IMR-90 (cell line): ENCODE results near the gene CYP2B6. TPM values are rescaled to one million over a fixed set of nuclear protein-coding genes. Genes with fewer than 3 reads are reported as not detected.

Experiments
- ATAC-seq: fragments of 200-7000 bp; cut with Tn5 transposase; 2 replicates; pipeline ENCODE4 v1.9.1; 2020; ENCODE audit warnings: low read depth, mild to moderate bottlenecking, moderate library complexity
- BruUV-seq: library from RNA; stranded (reverse); fragments of 400-500 nt; replicated peaks from 2 replicates; lab custom pipeline; 2021; lab: Mats Ljungman, UMichigan
- CTCF ChIA-PET: fragments of 300-600 bp; formaldehyde crosslinking; extraction: SDS; loops from one replicate; lab custom pipeline; 2021; ENCODE audit warnings: antibody characterized with exemption; lab: Yijun Ruan, JAX
- POLR2A ChIA-PET: fragments of 300-600 bp; sonication (Branson Sonifier 250); formaldehyde crosslinking; loops from one replicate; lab custom pipeline; 2022; ENCODE audit warnings: antibody characterized with exemption; ENCODE audit not compliant: unreplicated experiment; lab: Charles Lee
- DNase-seq: peaks from one replicate; pipeline ENCODE4 v3.0.0; 2013
- H2AFZ ChIP-seq: replicated peaks from 2 replicates; pipeline ENCODE3; 2013; ENCODE audit warnings: low read length, mild to moderate bottlenecking; ENCODE audit not compliant: poor library complexity
- H2AK5ac ChIP-seq: 2 replicates; pipeline ENCODE4 v1.6.1; 2013; ENCODE audit warnings: low read depth, low read length, inconsistent platforms
- H2AK9ac ChIP-seq: replicated peaks from 2 replicates; pipeline ENCODE3; 2013; ENCODE audit warnings: mild to moderate bottlenecking, low read depth, low read length, moderate library complexity; ENCODE audit not compliant: poor library complexity
- H2BK120ac ChIP-seq: 2 replicates; pipeline ENCODE4 v1.6.1; 2013; ENCODE audit warnings: low read depth, low read length, inconsistent platforms
- H2BK15ac ChIP-seq: 3 replicates; pipeline ENCODE4 v1.6.1; 2013; ENCODE audit warnings: low read depth, low read length, inconsistent platforms
- H2BK20ac ChIP-seq: 2 replicates; pipeline ENCODE4 v1.6.1; 2013; ENCODE audit warnings: low read depth, mild to moderate bottlenecking, inconsistent platforms, low read length, moderate library complexity
- H2BK5ac ChIP-seq: 2 replicates; pipeline ENCODE4 v1.6.1; 2013; ENCODE audit warnings: mild to moderate bottlenecking, low read depth, low read length, inconsistent platforms; ENCODE audit not compliant: poor library complexity, severe bottlenecking
- H3K14ac ChIP-seq: replicated peaks from 2 replicates; pipeline ENCODE4 v1.6.1; 2013; ENCODE audit warnings: low read depth, low read length, inconsistent platforms
- H3K18ac ChIP-seq: 2 replicates; pipeline ENCODE4 v1.6.1; 2013; ENCODE audit warnings: low read depth, low read length, control low read depth
- H3K23ac ChIP-seq: 2 replicates; pipeline ENCODE4 v1.6.1; 2013; ENCODE audit warnings: low read depth, low read length, inconsistent platforms
- H3K27ac ChIP-seq: 2 replicates; pipeline ENCODE4 v1.5.1; 2013; ENCODE audit warnings: mild to moderate bottlenecking, control low read depth, low read length; ENCODE audit not compliant: insufficient read depth
- H3K27me3 ChIP-seq: 2 replicates; pipeline ENCODE4 v1.6.1; 2013; ENCODE audit warnings: low read length; ENCODE audit not compliant: control insufficient read depth, insufficient read depth
- H3K36me3 ChIP-seq: 2 replicates; pipeline ENCODE4 v1.6.1; 2013; ENCODE audit warnings: low read length, mixed read lengths; ENCODE audit not compliant: control insufficient read depth, insufficient read depth
- H3K4ac ChIP-seq: 2 replicates; pipeline ENCODE4 v1.6.1; 2013; ENCODE audit warnings: low read depth, low read length, inconsistent platforms
- H3K4me1 ChIP-seq: 2 replicates; pipeline ENCODE4 v1.6.1; 2013; ENCODE audit warnings: low read length, mixed read lengths; ENCODE audit not compliant: control insufficient read depth, insufficient read depth
- H3K4me2 ChIP-seq: 2 replicates; pipeline ENCODE4 v1.6.1; 2013; ENCODE audit warnings: low read depth, mild to moderate bottlenecking, control low read depth, low read length, moderate library complexity
- H3K4me3 ChIP-seq: 2 replicates; pipeline ENCODE4 v1.5.1; 2013; ENCODE audit warnings: low read depth, mild to moderate bottlenecking, control low read depth, low read length, moderate library complexity; ENCODE audit not compliant: insufficient read depth
- H3K56ac ChIP-seq: 2 replicates; pipeline ENCODE4 v1.6.1; 2013; ENCODE audit warnings: low read length, inconsistent platforms; ENCODE audit not compliant: insufficient read depth; ENCODE audit errors: extremely low read depth
- H3K79me1 ChIP-seq, 2 experiments: 2 replicates each; pipeline ENCODE4 v1.6.1; 2013; ENCODE audit warnings: low read length in 2 of 2, inconsistent platforms in 1 of 2, low read depth in 1 of 2
- H3K9ac ChIP-seq: 2 replicates; pipeline ENCODE4 v1.6.1; 2013; ENCODE audit warnings: low read depth, low read length, control low read depth
- H3K9me1 ChIP-seq: 2 replicates; pipeline ENCODE4 v1.6.1; 2013; ENCODE audit warnings: low read length, inconsistent platforms; ENCODE audit not compliant: insufficient read depth
- H3K9me3 ChIP-seq: 2 replicates; pipeline ENCODE4 v1.6.1; 2013; ENCODE audit warnings: low read length; ENCODE audit not compliant: control insufficient read depth, insufficient read depth
- H4K20me1 ChIP-seq: 2 replicates; pipeline ENCODE4 v1.6.1; 2013; ENCODE audit warnings: low read length, inconsistent platforms; ENCODE audit not compliant: insufficient read depth
- H4K5ac ChIP-seq: 2 replicates; pipeline ENCODE4 v1.6.1; 2013; ENCODE audit warnings: mild to moderate bottlenecking, low read depth, low read length, control low read depth
- H4K8ac ChIP-seq, 2 experiments: 2 replicates each; pipeline ENCODE4 v1.6.1; 2013; ENCODE audit warnings: low read depth in 2 of 2, low read length in 2 of 2, control low read depth in 1 of 2, inconsistent platforms in 1 of 2
- H4K91ac ChIP-seq: 2 replicates; pipeline ENCODE4 v1.6.1; 2013; ENCODE audit warnings: low read depth, low read length, inconsistent platforms; ENCODE audit not compliant: insufficient read depth
- MXI1 ChIP-seq: IDR thresholded peaks from 2 replicates; pipeline ENCODE4 v1.6.1; 2012; ENCODE audit warnings: low read depth, mild to moderate bottlenecking, low read length, moderate library complexity, borderline replicate concordance
- RCOR1 ChIP-seq: IDR thresholded peaks from 2 replicates; pipeline ENCODE4 v1.6.1; 2012; ENCODE audit warnings: mild to moderate bottlenecking, low read length, improper control_type of control experiment; ENCODE audit not compliant: insufficient replicate concordance
- RFX5 ChIP-seq: IDR thresholded peaks from 2 replicates; pipeline ENCODE4 v1.8.0; 2012; ENCODE audit warnings: low read depth, mild to moderate bottlenecking, low read length, moderate library complexity
- WGBS, 2 experiments: methylation state at CpG; one replicate each; pipeline versions ENCODE4 v1.1.5 to v1.1.7; 2013; ENCODE audit warnings: missing lambda C conversion rate in 2 of 2; ENCODE audit not compliant: insufficient read length in 1 of 2; ENCODE audit errors: extremely low coverage in 2 of 2; 5-methylcytosine and 5-hydroxymethylcytosine counted together
- dilution Hi-C: fragments of 300-500 bp; cut with HindIII; formaldehyde crosslinking; loops from one replicate; pipeline ENCODE4 v1.14.3; 2018; ENCODE audit warnings: low sequenced_read_pairs; ENCODE audit not compliant: unreplicated experiment
- in situ Hi-C: fragments of 300-500 bp; cut with MboI; formaldehyde crosslinking; loops from 3 replicates; pipeline ENCODE4 v1.14.3; 2019; ENCODE audit warnings: low sequenced_read_pairs, inconsistent platforms, mixed read lengths
- intact Hi-C: fragments of 100-400 bp; cut with micrococcal nuclease; formaldehyde crosslinking; loops from 2 replicates; pipeline ENCODE4 v1.10.0; 2022
- polyA plus RNA-seq, 3 experiments: library from polyadenylated mRNA; depleted of rRNA; stranded (reverse); fragments of >200 nt; gene quantifications; 2 replicates each; pipeline ENCODE4 v1.2.3, GENCODE V29; 2012; ENCODE audit warnings: low replicate concordance in 1 of 3
- total RNA-seq: library from RNA; depleted of rRNA; stranded (reverse); fragments of >200 nt; gene quantifications from 2 replicates; pipeline ENCODE4 v1.2.3, GENCODE V29; 2012
- TF ChIP-seq, protein P1 (sequence below): fragments of 150-350 bp; IDR thresholded peaks from 2 replicates; pipeline ENCODE4 v1.6.1; 2016; ENCODE audit warnings: low read depth, mild to moderate bottlenecking, low read length, moderate library complexity, borderline replicate concordance

Gene CYP2B6
- total and polyA plus RNA-seq, 2 of the 4 experiments (the other 2 are of a cell fraction), result not detected

DNA sequence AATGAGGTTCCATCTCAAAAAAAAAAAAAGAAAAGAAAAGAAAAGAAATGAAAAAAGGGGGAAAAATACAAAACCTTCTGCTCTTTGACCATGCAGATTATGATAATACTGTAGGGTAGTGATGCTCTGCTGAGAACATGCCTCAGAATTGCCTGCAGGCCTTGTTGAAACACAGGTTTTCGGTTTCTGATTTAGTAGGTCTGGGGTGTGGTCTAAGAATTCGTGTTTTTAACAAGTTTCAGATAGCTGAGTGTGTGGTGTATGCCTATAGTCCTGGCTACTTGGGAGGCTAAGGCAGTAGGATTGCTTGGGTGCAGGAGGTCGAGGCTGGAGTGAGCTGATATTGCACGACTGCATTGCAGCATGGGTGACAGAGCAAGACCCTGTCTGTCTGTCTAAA is 14.9 kb upstream of the CYP2B6 start:
- Histone ChIP-seq H2BK120ac (no peak overlapping the region), H3K9me1 (no peaks in the 10 kb centered on the region), H4K20me1 (no peaks in the 10 kb centered on the region), H4K91ac (no peak overlapping the region), H3K4ac (no peak overlapping the region), H3K9me3 (no peaks in the 10 kb centered on the region), H2AK5ac (no peak overlapping the region), H3K36me3 (no peaks in the 10 kb centered on the region), H3K4me2 (no peak overlapping the region), H3K27ac (no peak overlapping the region), H3K4me1 (no peaks in the 10 kb centered on the region), H3K56ac (no peak overlapping the region), H3K79me1 (no peaks in the 10 kb centered on the region), H3K27me3 (no peaks in the 10 kb centered on the region; the same call in 1 of the 2 replicates), H2AK9ac (no peak overlapping the region), H3K9ac (no peak overlapping the region), H4K8ac (no peak overlapping the region), H3K4me3 (no peak overlapping the region), H2BK20ac (no peak overlapping the region), H4K5ac (no peak overlapping the region), H2BK5ac (no peak overlapping the region), H3K14ac (no peak overlapping the region), H3K18ac (no peak overlapping the region), H2AFZ (no peak overlapping the region), H2BK15ac (no peak overlapping the region), H3K23ac (no peak overlapping the region)
- in situ Hi-C loops, result no loop called here
- dilution Hi-C loops, result no loop called here
- POLR2A ChIA-PET, result no interaction called here
- WGBS, 2 experiments, result 25% methylated on average over 2 of the region's 4 CpGs; no CpG with 5 or more reads in 1 of the 2 experiments
- BruUV-seq, result no TSS peak
- no peak for TF ChIP-seq RCOR1
- no peak for TF ChIP-seq MXI1
- TF ChIP-seq, protein P1, sequence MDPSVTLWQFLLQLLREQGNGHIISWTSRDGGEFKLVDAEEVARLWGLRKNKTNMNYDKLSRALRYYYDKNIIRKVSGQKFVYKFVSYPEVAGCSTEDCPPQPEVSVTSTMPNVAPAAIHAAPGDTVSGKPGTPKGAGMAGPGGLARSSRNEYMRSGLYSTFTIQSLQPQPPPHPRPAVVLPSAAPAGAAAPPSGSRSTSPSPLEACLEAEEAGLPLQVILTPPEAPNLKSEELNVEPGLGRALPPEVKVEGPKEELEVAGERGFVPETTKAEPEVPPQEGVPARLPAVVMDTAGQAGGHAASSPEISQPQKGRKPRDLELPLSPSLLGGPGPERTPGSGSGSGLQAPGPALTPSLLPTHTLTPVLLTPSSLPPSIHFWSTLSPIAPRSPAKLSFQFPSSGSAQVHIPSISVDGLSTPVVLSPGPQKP, result no peak
- TF ChIP-seq RFX5, result no peak
- DNase-seq (no peak), ATAC-seq (no peak)
- intact Hi-C loops, result no loop called here
- CTCF ChIA-PET, result no interaction called here
